Right ventricle myocardium inferior (tissue), 1 donor: ENCODE measurements around the gene FUT1. TPM values are rescaled to one million over a fixed set of nuclear protein-coding genes. Genes with fewer than 3 reads are reported as not detected.

Experiments used
- ATAC-seq: fragments of 200-7000 bp; cut with Tn5 transposase; one replicate; pipeline ENCODE4 v1.9.1; 2020; ENCODE audit warnings: mild to moderate bottlenecking, moderate library complexity
- DNase-seq: peaks from one replicate; pipeline ENCODE4 v3.0.0; 2021; ENCODE audit errors: missing footprints
- intact Hi-C: fragments of 100-400 bp; cut with DNase I; formaldehyde crosslinking; loops from one replicate; pipeline ENCODE4 v1.11.0; 2022
- total RNA-seq: library from RNA; stranded (reverse); fragmentation: NEBNext Ultra II Directional; extraction: Animal tissue kit (Norgen Biotek cat#: 25700); gene quantifications from one replicate; pipeline ENCODE4 v1.2.1, GENCODE V29; 2021
- donor health status: DM: no; HTN: yes; CAD: no; lungs with severe emphysema.

The FUT1 gene
- total RNA-seq, 1 donor from 2014 or later: 2.1 TPM

GRCh38 chr19:48705431-48705830, 47.0 kb downstream of the FUT1 start:
- intact Hi-C loops: no loop called here
- no peak for DNase-seq
- ATAC-seq: no peak

GRCh38 chr19:48703316-48703715, 49.1 kb downstream of the FUT1 start:
- ATAC-seq (no peak), DNase-seq (no peak)
- intact Hi-C loops: no loop called here

- intact Hi-C loops: no loop called here
- no peak for ATAC-seq
- peak; percentile 13 for DNase-seq
Measured at GRCh38 chr19:48702701-48703100, 49.7 kb downstream of the FUT1 start.

GRCh38 chr19:48698046-48698445, 54.4 kb downstream of the FUT1 start:
- no peak for ATAC-seq
- intact Hi-C loops: no loop called here
- no peak for DNase-seq

Other genes with a start within 250 kb of the FUT1 start
- 0.70 TPM for gene LMTK3, start 240.8 kb downstream of the FUT1 start, total RNA-seq
- gene SULT2B1, start 200.5 kb downstream of the FUT1 start, total RNA-seq: 0.43 TPM
- gene SPACA4, start 145.9 kb downstream of the FUT1 start, total RNA-seq: not detected
- gene FAM83E, start 137.6 kb downstream of the FUT1 start, total RNA-seq: not detected
- gene RPL18, start 133.5 kb downstream of the FUT1 start, total RNA-seq: 604 TPM
- gene SPHK2, start 133.1 kb downstream of the FUT1 start, total RNA-seq: 7.2 TPM
- gene DBP, start 115.3 kb downstream of the FUT1 start, total RNA-seq: 15.2 TPM
- gene CA11, start 106.5 kb downstream of the FUT1 start, total RNA-seq: 8.4 TPM
- 0.14 TPM for gene NTN5, start 79.6 kb downstream of the FUT1 start, total RNA-seq
- gene FUT2, start 56.7 kb downstream of the FUT1 start, total RNA-seq: not detected
- gene MAMSTR, start 32.9 kb downstream of the FUT1 start, total RNA-seq: 4.2 TPM
- gene RASIP1, start 12.0 kb downstream of the FUT1 start, total RNA-seq: 15.3 TPM
- gene IZUMO1, start 5.7 kb downstream of the FUT1 start, total RNA-seq: 0.49 TPM
- gene FGF21, start 2.9 kb upstream of the FUT1 start, total RNA-seq: not detected
- 63.2 TPM for gene BCAT2, start 58.4 kb upstream of the FUT1 start, total RNA-seq
- gene HSD17B14, start 83.8 kb upstream of the FUT1 start, total RNA-seq: 1.0 TPM
- 23.8 TPM for gene PLEKHA4, start 116.0 kb upstream of the FUT1 start, total RNA-seq
- gene PPP1R15A, start 119.8 kb upstream of the FUT1 start, total RNA-seq: 64.8 TPM
- gene TULP2, start 146.1 kb upstream of the FUT1 start, total RNA-seq: not detected
- gene NUCB1, start 147.7 kb upstream of the FUT1 start, total RNA-seq: 246 TPM
- not detected for gene DHDH, start 181.1 kb upstream of the FUT1 start, total RNA-seq
- 22.4 TPM for gene BAX, start 202.2 kb upstream of the FUT1 start, total RNA-seq
- 1,007 TPM for gene FTL, start 212.7 kb upstream of the FUT1 start, total RNA-seq
- 99.1 TPM for gene GYS1, start 240.7 kb upstream of the FUT1 start, total RNA-seq
- 46.8 TPM for gene RUVBL2, start 241.2 kb upstream of the FUT1 start, total RNA-seq